Kidney epithelial cell (primary cell): ENCODE measurements around the gene B3GNT5. TPM values are rescaled to one million over a fixed set of nuclear protein-coding genes. Genes with fewer than 3 reads are reported as not detected.

ENCODE experiments used
- DNase-seq: peaks from one replicate; pipeline ENCODE4 v3.0.0-alpha.2; 2010; ENCODE audit warnings: low read depth
- H3K27me3 ChIP-seq: 2 replicates; pipeline ENCODE4 v1.6.0; 2011; ENCODE audit warnings: low read length; ENCODE audit not compliant: control insufficient read depth, insufficient read depth
- H3K36me3 ChIP-seq: 2 replicates; pipeline ENCODE4 v1.5.1; 2011; ENCODE audit warnings: low read length; ENCODE audit not compliant: control insufficient read depth, insufficient read depth
- H3K4me3 ChIP-seq: 2 replicates; pipeline ENCODE4 v1.5.1; 2011; ENCODE audit warnings: low read depth, mild to moderate bottlenecking, control low read depth, low read length
- total RNA-seq: library from RNA; depleted of rRNA; stranded (reverse); fragments of >200 nt; gene quantifications from 2 replicates; pipeline ENCODE4 v1.2.3, GENCODE V29; 2015
- TF ChIP-seq, protein P1 (sequence below): IDR thresholded peaks from 2 replicates; pipeline ENCODE4 v1.5.1; 2011; ENCODE audit warnings: mild to moderate bottlenecking, moderate library complexity, low read length, control low read depth, inconsistent platforms; ENCODE audit not compliant: insufficient read depth, poor library complexity, severe bottlenecking

Gene B3GNT5, protein sequence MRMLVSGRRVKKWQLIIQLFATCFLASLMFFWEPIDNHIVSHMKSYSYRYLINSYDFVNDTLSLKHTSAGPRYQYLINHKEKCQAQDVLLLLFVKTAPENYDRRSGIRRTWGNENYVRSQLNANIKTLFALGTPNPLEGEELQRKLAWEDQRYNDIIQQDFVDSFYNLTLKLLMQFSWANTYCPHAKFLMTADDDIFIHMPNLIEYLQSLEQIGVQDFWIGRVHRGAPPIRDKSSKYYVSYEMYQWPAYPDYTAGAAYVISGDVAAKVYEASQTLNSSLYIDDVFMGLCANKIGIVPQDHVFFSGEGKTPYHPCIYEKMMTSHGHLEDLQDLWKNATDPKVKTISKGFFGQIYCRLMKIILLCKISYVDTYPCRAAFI
- 21.1 and 27.6 TPM in 2 replicates for total RNA-seq

DNA sequence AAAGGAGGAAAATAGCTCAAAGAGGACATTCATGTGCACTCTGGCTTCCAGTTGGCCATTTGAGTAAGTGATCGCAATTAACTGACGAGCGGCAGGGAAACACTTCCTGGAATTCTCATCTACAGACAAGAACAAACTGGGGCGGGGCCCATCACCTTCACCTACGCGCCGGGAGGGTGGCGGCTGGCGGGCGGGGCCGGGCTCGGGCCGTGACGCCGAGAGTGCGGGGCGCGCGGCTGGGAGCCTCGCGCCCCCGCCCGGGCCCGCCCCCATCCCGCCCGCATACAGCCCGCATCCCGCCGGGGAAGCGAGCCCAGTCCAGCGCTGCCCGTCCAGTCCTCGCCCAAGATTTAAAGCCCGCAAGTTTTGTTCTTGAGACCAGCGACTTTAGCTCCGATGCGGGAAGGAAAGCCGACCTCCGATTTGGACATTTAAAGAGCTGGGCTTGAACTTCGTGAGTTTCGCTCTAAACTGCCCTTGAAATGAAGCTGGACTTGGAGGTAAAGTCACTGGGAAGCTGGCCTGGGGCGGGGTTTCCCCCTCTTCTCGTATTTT is at the start of gene B3GNT5:
Gene B3GNT5 (plus strand): TSS at position 281 of the 555 bp plus-strand sequence. CDS start 16,546 bp downstream, outside the sequence.
- TF ChIP-seq, protein P1, sequence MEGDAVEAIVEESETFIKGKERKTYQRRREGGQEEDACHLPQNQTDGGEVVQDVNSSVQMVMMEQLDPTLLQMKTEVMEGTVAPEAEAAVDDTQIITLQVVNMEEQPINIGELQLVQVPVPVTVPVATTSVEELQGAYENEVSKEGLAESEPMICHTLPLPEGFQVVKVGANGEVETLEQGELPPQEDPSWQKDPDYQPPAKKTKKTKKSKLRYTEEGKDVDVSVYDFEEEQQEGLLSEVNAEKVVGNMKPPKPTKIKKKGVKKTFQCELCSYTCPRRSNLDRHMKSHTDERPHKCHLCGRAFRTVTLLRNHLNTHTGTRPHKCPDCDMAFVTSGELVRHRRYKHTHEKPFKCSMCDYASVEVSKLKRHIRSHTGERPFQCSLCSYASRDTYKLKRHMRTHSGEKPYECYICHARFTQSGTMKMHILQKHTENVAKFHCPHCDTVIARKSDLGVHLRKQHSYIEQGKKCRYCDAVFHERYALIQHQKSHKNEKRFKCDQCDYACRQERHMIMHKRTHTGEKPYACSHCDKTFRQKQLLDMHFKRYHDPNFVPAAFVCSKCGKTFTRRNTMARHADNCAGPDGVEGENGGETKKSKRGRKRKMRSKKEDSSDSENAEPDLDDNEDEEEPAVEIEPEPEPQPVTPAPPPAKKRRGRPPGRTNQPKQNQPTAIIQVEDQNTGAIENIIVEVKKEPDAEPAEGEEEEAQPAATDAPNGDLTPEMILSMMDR = no peak
- H3K36me3 ChIP-seq = no peaks in the 10 kb centered on the region
- no peak for DNase-seq
- peak within 1 kb of the TSS; percentile 62 for H3K4me3 ChIP-seq
- H3K27me3 ChIP-seq = no peaks in the 10 kb centered on the region

DNA sequence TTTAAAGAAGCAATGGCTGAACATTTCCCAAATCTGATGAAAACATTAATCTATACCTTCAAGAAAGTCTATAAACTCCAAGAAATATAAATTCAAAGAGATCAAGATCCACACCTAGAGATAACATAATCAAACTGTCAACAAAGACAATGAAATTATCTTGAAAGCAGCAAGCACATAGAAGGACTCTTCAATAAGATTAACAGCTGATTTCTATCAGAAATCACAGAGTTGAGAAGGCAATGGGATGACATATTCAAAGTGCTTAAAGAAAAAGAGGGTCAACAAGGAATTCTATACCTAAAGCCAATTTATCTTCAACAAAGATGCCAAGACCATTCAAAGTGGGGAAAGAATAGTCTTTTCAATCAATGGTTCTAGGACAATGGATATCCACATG is 49.4 kb upstream of the B3GNT5 start:
- H3K27me3 ChIP-seq = no peaks in the 10 kb centered on the region
- no peak for DNase-seq
- TF ChIP-seq, protein P1 = no peak
- no peaks in the 10 kb centered on the region for H3K36me3 ChIP-seq
- no peak overlapping the region for H3K4me3 ChIP-seq

DNA sequence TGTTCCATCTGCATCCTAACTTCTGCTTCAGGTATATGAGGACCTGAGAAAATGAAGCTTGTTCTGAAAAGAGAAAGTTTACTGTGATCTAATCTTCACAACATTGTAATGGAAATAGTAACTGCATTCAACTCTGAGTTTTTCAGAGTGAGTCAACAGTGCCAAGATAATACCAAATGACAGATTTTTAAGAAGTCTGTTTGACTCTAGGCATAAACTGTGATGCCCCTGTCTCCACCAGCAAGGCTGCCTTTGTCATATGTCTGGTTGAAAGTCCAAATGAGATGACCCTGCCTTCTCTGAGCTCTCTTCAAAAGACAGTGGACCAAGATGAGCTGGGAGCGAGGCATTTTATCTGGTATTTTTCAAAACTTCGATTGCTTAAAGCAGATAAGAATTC is 44.8 kb upstream of the B3GNT5 start:
- Histone ChIP-seq H3K4me3 (no peak overlapping the region), H3K27me3 (no peaks in the 10 kb centered on the region), H3K36me3 (no peaks in the 10 kb centered on the region)
- no peak for DNase-seq
- TF ChIP-seq, protein P1 = no peak

DNA sequence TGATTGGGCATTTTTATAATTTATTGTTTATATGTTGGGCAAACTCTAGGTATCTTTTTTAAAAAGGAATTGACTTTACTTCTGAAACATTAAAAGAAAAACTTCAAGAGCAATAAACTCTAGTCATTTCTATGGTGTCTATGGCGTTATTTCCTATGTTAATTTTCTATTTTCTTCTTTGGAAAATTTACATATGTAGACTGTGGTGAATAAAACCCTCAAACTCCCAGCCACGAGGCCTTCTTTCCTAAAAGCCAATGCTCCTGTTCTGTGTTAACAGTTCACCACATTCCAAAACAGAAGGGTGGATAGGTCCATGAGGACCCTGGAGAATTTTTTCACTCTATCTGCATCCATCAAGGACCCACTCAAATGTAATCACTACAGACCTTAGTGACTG is 44.3 kb upstream of the B3GNT5 start:
- DNase-seq = no peak
- Histone ChIP-seq H3K36me3 (no peaks in the 10 kb centered on the region), H3K27me3 (no peaks in the 10 kb centered on the region), H3K4me3 (no peak overlapping the region)
- TF ChIP-seq, protein P1 = no peak

DNA sequence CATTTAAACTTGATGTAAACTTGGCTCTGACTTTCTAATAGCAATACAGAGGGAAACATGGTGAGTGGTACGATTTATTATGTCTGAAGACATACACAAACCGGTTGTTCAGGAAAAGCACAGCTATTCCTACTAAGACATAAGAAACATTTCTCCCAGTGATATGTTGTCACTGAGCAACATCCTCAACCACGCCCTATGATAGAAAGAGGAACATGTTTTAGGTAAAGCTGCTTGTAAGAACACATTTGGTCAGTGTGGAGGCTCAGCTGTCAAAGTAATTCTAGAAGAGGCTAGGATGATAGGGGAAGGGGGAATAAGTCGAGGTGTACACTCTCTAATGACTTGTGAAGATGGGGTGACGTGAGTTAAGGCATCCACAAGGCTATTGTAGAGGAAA is 42.7 kb upstream of the B3GNT5 start:
- TF ChIP-seq, protein P1 = no peak
- DNase-seq = no peak
- Histone ChIP-seq H3K36me3 (no peaks in the 10 kb centered on the region), H3K27me3 (no peaks in the 10 kb centered on the region), H3K4me3 (no peak overlapping the region)
